Epithelial cell of esophagus (primary cell): ENCODE results near the gene PHKB.

Source experiments
- DNase-seq: peaks from one replicate; pipeline ENCODE4 v3.0.0; 2010; ENCODE audit warnings: low read depth
- H3K4me3 ChIP-seq: 2 replicates; pipeline ENCODE4 v1.5.1; 2011; ENCODE audit warnings: mild to moderate bottlenecking, low read length, control low read depth
- TF ChIP-seq, protein P1 (sequence below): IDR thresholded peaks from 2 replicates; pipeline ENCODE4 v1.5.1; 2011; ENCODE audit warnings: low read depth, mild to moderate bottlenecking, low read length, control low read depth, inconsistent platforms; ENCODE audit not compliant: insufficient read depth; ENCODE audit errors: missing control alignments

Gene PHKB

DNA sequence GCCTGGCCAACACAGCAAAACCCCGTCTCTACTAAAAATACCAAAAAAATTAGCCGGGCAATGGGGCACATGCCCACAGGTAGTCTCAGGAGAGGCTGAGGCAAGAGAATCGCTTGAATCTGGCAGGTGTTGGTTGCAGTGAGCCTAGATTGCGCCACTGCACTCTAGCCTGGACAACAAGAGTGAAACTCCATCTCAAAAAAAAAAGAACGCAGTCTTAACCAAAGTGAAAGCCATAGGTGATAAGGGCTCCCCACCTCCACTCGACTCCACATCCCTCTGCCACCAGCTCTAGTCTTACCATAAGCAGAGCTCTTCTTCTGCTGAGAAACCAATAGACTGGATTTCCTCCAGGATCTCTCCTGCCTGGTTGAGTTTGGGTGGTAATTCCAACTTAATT, 266.0 kb downstream of the PHKB start:
- no peak for DNase-seq
- H3K4me3 ChIP-seq, result no peak overlapping the region
- TF ChIP-seq, protein P1, sequence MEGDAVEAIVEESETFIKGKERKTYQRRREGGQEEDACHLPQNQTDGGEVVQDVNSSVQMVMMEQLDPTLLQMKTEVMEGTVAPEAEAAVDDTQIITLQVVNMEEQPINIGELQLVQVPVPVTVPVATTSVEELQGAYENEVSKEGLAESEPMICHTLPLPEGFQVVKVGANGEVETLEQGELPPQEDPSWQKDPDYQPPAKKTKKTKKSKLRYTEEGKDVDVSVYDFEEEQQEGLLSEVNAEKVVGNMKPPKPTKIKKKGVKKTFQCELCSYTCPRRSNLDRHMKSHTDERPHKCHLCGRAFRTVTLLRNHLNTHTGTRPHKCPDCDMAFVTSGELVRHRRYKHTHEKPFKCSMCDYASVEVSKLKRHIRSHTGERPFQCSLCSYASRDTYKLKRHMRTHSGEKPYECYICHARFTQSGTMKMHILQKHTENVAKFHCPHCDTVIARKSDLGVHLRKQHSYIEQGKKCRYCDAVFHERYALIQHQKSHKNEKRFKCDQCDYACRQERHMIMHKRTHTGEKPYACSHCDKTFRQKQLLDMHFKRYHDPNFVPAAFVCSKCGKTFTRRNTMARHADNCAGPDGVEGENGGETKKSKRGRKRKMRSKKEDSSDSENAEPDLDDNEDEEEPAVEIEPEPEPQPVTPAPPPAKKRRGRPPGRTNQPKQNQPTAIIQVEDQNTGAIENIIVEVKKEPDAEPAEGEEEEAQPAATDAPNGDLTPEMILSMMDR, result no peak

DNA sequence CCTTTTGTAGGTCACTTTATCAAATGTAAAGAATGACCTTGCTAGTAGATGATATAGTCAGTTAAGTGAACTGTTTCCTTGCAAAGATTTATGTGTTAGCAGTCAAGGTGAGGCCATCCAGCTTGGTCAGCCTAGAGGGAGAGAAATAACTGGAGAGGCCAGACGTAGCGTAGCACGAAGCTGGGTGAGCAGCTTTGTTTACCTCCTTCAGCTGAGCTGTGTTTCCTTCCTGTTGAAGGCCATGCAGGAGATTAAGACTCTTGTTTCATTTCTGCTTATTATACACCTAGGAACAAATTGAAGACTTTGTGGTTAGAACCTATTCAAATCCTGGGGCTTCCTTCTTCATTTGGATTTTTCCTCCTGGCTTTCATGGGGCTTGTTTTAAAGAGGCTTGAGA, 267.1 kb downstream of the PHKB start:
- H3K4me3 ChIP-seq, result no peak overlapping the region
- TF ChIP-seq, protein P1, result no peak
- no peak for DNase-seq

DNA sequence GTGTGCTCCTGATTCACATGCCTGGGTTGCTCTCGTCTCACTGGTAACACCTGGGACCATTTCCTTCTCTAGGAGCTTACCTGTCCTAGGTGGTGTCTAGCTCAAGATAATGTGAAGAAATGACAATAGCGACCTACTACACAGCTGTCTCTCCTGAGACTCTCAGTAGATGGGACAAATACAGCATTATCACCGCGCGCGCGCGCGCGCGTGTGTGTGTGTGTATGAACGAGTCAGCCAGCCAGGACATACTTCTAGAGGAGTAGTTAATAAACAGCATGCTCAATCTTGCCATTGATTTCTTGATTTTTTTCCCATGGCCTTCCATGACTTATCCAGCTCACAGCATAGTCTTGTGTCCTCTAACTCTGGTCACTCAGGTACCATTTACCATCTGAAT, 268.6 kb downstream of the PHKB start:
- DNase-seq, result no peak
- TF ChIP-seq, protein P1, result no peak
- H3K4me3 ChIP-seq, result no peak overlapping the region

DNA sequence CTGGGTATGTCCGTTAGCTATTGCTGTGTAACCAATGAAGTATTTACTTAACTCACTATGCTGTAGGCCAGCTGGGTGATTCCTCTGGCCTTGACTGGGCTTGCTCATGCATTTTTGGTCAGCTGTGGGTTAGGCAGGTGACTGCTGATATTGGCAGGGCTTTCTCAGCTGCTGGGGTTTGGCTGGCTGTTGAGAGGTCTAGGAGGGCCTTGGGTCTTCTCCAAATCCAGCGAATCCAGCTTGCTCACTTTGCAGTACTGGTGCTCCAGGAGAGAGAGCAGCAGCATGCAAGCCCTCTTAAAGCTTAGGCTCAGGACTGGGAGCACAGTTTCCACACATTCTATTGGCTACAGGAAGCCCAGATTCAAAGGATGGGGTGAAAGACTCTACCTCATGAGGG, 270.1 kb downstream of the PHKB start:
- TF ChIP-seq, protein P1, result no peak
- peak; percentile 69 for DNase-seq

DNA sequence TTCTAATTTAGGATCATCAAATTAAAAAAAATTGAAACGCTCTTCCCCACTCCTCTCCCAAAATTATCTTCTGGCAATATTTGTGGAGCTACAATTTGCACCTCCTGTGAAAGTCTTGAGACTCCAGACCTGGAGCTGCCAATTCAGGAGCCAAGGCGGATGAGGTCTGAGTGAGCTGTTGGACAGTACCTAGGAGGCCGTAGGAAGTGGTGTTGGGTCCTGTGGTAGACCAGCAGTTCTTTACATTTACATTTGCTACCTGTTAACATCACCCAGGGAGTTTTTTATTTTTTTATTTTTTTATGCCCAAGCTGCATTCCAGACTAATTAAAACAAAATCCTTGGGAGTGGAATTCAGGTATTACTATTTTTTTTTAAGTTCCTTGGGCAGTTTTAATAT, 271.0 kb downstream of the PHKB start:
- no peak for DNase-seq
- TF ChIP-seq, protein P1, result no peak
- no peak overlapping the region for H3K4me3 ChIP-seq

More for the DNA sequence above, 270.1 kb downstream of the PHKB start:
- no peak overlapping the region for H3K4me3 ChIP-seq

DNA sequence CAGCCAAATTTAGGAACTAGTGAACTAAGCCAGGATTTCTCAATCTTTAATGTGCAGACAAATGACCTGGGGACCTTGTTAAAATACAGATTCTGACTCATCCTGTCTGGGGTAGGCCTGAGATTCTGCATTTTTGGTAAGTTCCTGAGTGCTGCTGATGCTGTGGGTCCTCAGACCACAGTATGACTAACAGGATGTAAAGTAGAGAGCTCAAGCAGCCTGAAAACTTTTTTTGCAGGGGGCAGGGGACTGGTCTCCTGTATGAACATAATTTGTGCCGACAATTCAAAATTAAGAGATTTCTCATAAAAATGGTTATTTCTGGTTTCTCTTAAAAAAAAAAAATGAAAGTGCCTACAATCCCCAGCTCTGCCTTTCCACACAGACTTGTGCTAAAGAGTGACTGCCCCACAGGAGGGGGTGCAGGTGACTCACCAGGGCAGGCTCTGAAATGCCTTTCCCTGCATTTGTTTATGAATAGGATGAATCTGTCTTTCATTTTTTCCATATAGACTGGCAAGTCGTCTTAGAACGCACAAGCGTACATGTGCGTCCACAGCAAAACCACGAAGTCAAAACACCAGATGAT, 271.5 kb downstream of the PHKB start:
- no peak overlapping the region for H3K4me3 ChIP-seq
- DNase-seq, result peak; percentile 86
- TF ChIP-seq, protein P1, result no peak
